ENCODE results near the gene CD40LG.

Gene CD40LG

DNA sequence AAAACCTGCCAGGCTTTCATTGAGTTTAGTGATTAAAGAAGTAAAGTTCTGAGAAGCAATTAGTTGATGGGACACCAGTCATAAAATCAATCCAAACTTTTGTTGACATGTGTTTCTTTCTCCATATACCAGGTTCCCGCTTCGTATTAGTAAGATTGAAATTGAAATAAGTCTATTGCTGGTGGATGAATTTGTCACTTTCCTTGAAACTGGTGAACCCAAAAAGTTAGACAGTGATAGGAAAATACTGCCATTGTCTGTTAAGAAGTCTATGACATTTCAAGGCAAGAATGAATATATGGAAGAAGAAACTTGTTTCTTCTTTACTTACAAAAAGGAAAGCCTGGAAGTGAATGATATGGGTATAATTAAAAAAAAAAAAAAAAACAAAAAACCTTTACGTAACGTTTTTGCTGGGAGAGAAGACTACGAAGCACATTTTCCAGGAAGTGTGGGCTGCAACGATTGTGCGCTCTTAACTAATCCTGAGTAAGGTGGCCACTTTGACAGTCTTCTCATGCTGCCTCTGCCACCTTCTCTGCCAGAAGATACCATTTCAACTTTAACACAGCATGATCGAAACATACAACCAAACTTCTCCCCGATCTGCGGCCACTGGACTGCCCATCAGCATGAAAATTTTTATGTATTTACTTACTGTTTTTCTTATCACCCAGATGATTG lies at the start of gene CD40LG:
CD40LG (plus strand) TSS at position 482 of the 684 bp plus-strand sequence; CDS start at position 573, 91 bp downstream.
- DNase-seq, result no peak

DNA sequence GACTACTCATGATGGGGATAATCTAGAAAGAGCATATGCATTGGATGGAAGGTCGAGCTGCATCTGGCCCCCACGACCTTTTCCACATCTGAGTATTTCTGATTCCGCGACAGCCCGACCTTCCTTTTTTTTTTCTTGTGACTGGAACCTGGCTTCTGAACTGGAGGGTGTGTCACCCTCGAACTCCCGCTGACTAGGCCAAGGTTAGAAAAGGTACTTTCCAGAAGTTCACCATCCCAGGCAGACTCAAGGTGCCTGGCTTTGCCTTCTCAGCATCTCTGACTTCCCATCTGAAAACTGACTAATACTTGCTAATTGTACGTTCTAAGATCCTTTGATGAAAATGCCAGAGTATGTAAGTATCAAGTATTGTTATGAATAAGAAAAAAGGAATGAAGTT lies 49.3 kb upstream of the CD40LG start:
- DNase-seq, result no peak

GRCh38 chrX:136600059-136600458 lies 47.9 kb upstream of the CD40LG start:
- no peak for DNase-seq

GRCh38 chrX:136607236-136607635 lies 40.7 kb upstream of the CD40LG start:
- no peak for DNase-seq

GRCh38 chrX:136608295-136608933 lies 39.5 kb upstream of the CD40LG start:
- DNase-seq, result peak; percentile 56

GRCh38 chrX:136616987-136617685 lies 30.8 kb upstream of the CD40LG start:
- DNase-seq, result no peak

DNA sequence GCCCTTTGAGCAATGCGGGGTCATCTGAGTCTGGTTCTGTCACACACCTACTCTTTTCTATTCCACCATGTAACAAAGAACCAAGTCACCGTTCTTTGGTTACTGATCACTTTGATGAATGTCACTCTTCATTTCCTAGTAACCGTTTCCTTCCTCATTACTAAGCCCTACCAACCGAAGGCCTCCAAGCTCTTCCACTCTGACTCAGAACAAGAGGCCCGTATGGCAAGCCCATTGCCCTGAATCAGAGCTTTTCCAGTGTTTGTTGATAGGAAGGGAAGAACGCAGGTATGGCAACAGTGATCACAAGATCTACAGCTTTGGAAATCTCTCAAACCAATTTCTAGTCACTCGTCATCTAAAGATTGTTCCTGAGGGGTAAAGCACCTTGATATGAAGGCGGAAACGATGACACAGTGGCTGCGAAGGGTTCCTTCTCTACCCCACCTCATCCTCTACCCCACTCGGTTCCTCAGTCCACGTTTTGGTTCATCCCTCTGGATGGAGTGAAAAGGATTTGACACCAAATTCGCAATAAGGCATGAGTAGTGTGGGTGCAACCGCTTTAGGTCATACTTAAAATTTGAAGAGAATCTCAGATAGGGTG lies 28.0 kb upstream of the CD40LG start:
- peak; percentile 17 for DNase-seq

- DNase-seq, result no peak
Observed at GRCh38 chrX:136620780-136621179, 27.2 kb upstream of the CD40LG start.

GRCh38 chrX:136622568-136622967 lies 25.4 kb upstream of the CD40LG start:
- no peak for DNase-seq

- peak; percentile 16 for DNase-seq
Observed at GRCh38 chrX:136623396-136623795, 24.6 kb upstream of the CD40LG start.

GRCh38 chrX:136625246-136625645 lies 22.7 kb upstream of the CD40LG start:
- no peak for DNase-seq

DNA sequence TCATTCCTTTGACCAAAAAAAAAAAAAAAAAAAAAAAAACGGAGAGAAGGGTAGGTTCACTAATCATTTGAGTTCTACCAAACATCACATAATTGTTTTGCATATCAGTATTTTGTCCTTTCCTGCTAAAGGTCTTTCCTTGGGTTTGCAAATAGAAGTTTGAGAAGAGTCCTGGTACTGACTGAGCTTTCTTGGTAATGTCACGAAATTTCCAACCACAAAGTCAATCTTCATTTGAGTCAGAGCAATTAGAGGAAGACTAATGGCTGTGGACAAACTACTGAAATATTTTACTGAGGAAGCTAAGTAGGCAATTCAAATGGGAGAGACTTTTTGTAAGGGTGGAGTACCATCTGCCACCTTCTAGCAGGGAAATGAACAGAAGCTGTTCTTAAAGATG lies 21.7 kb upstream of the CD40LG start:
- no peak for DNase-seq

GRCh38 chrX:136626891-136627290 lies 21.1 kb upstream of the CD40LG start:
- no peak for DNase-seq

GRCh38 chrX:136627409-136627808 lies 20.5 kb upstream of the CD40LG start:
- no peak for DNase-seq

GRCh38 chrX:136629084-136629750 lies 18.7 kb upstream of the CD40LG start:
- no peak for DNase-seq

DNA sequence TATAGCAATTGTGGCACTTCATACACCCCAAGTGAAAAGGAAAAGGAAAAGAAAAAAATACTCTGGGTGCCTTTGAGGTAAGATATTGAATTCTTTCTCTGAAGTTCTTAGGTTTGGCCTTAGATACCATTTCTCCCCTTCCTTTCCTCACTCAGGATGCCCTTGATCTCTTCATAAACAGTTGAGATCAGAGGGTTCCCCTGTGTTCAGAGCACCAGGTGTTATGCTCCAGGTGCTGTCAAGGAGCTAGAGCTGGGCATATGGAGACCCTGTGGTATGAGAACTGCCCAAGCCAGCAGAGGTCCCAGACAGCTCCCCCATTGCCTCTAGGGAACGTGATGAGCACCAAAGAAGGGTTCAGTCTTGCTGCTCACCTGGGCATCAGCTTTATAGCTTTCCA lies 17.1 kb upstream of the CD40LG start:
- DNase-seq, result no peak

GRCh38 chrX:136635235-136635634 lies 12.7 kb upstream of the CD40LG start:
- no peak for DNase-seq

DNA sequence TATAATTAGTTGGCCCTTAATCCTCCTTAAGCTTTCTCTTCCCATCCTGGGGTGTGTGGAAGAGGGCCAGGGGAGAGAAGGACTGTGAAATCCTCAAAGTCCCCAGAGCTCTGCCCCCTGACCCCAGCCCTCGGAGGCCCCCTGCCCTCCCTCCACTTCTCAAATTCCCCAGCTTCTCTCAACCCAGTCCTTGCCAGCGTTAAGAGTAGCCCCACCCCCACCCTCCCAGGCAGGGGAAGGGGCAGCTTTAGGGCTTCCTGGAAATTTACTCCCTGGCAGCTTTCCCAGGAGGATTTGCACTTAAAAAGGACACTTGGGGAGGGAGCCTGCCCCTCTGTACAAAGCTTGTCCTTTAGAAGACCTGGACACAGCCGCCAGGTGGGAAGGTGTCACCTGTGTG lies 11.8 kb upstream of the CD40LG start:
- DNase-seq, result no peak

DNA sequence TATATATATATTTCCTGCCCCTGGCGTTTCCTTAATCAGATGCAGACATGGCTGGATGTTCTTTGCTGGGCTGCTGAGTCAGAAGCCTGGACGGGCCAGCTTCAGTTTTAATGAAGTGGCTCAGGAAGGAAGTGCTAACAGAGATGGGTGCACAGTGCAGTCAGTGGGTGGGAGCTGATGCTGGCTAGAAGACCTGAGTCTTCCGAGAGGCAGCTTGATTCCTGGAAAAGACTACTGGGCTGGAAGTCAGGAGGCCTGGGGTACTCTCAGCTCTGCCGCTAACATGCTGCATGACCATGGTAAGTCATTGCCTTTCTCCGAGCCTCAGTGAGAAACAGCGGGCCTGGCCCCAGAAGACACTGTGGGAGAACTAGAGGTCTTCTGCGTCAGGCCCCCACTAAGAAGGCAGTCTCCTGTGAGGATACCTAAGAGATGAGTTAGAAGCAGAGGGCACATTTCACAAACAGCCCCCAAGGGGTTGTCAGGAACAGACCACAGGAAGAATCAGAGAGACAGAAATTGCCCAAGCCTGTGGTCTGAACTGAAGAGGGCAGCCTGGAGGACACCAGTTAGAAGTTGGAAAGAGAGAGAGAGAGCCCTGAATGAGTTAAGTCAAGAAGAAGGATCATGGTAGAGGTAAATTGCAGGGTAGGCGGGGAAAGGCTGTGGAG lies 8.3 kb upstream of the CD40LG start:
- no peak for DNase-seq

DNA sequence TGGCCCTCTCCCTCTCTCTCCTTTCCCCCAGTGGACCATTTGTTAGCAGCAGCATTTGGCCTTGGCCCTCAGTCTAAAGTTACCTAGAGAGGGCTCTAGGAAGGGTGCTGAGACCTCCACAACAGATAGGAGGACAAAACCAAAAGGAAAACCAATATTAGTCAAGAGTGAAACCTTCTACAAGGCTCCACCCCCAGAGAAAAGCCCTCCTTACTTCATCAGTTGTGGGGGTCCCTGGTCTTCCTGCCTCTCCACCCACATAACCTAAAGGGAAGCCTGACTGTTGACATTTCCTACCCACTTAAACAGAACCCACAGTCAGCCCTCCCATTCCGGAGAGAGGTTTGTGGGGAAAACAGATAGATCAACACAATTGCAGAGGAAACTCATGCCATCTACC lies 4.7 kb upstream of the CD40LG start:
- DNase-seq, result no peak

- peak; percentile 28 for DNase-seq
Observed at GRCh38 chrX:136646602-136647239, 1.2 kb upstream of the CD40LG start.

DNA sequence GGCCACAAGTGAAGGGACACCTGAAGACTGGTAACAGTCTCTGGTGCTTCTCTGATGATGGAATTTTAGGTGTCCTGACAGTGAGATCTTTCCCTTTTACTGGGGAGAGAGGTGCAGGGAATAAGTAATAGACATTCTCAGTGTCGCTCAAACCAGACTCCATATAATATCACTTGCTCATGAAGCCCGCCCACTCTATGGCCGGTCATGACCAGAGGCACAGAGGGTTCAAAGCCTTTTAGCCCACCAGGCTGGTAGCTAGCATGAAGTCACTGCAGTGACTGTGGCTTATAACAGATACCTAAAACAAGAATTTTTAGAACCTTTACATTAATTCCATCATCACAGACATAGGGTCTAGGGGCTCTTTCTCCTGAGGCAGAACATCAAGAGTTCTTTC lies 2.9 kb downstream of the CD40LG start:
- DNase-seq, result no peak

Measured in activated CD8-positive, alpha-beta memory T cell treated with anti-CD3 and anti-CD28 coated beads, Interleukin-2, amount 50 U/mL, for 4 hours (primary cell).